ENCODE data around the gene SERGEF.

- no peak for TF ChIP-seq GATA2 (IDR thresholded peaks at IDR 0.05; ENCODE audit: low read depth, low read length)
- TF ChIP-seq GATA3 (IDR thresholded peaks at IDR 0.05; ENCODE audit: low read depth, low read length), result no peak
Observed at GRCh38 chr11:17839450-17839849, 173.4 kb downstream of the SERGEF start.

Data from SH-SY5Y (cell line).